NOMO-1 treated with DMSO at 0.1 percent for 48 hours (cell line): ENCODE data around the gene MROH8.
"Not testable (repeated sequence)": the region's sequence is repeated elsewhere in the genome, so short reads cannot be mapped to it uniquely, and the experiment has no call there.

Experiments
- DNase-seq: peaks from one replicate; lab custom pipeline; 2025; ENCODE audit not compliant: unreplicated experiment; lab: John Stamatoyannopoulos, UW

Gene MROH8

GRCh38 chr20:37158248-37158647 is 21.1 kb downstream of the MROH8 start:
- no peak for DNase-seq

- DNase-seq: no peak
Measured at GRCh38 chr20:37155987-37156386, 23.4 kb downstream of the MROH8 start.

- no peak for DNase-seq
Measured at GRCh38 chr20:37154684-37155298, 24.6 kb downstream of the MROH8 start.

- DNase-seq: peak; percentile 80
Measured at GRCh38 chr20:37152284-37152683, 27.1 kb downstream of the MROH8 start.

- no peak for DNase-seq
Measured at GRCh38 chr20:37151529-37151928, 27.8 kb downstream of the MROH8 start.

- not testable (repeated sequence) for DNase-seq
Measured at GRCh38 chr20:37150864-37151263, 28.5 kb downstream of the MROH8 start.

GRCh38 chr20:37147250-37147649 is 32.1 kb downstream of the MROH8 start:
- DNase-seq: no peak

GRCh38 chr20:37144856-37145404 is 34.4 kb downstream of the MROH8 start:
- DNase-seq: peak; percentile 27

GRCh38 chr20:37142708-37143107 is 36.6 kb downstream of the MROH8 start:
- DNase-seq: no peak

GRCh38 chr20:37137547-37137946 is 41.8 kb downstream of the MROH8 start:
- DNase-seq: no peak

GRCh38 chr20:37133952-37134351 is 45.4 kb downstream of the MROH8 start:
- no peak for DNase-seq

GRCh38 chr20:37131486-37131885 is 47.9 kb downstream of the MROH8 start:
- DNase-seq: no peak

- DNase-seq: no peak
Measured at GRCh38 chr20:37128803-37129202, 50.5 kb downstream of the MROH8 start.

- DNase-seq: not testable (repeated sequence)
Measured at GRCh38 chr20:37126290-37126689, 53.1 kb downstream of the MROH8 start.

- peak; percentile 75 for DNase-seq
Measured at GRCh38 chr20:37123441-37123840, 55.9 kb downstream of the MROH8 start.

GRCh38 chr20:37120497-37120896 is 58.9 kb downstream of the MROH8 start:
- no peak for DNase-seq

GRCh38 chr20:37119356-37120036 is 59.9 kb downstream of the MROH8 start:
- DNase-seq: no peak

GRCh38 chr20:37114012-37114411 is 65.3 kb downstream of the MROH8 start:
- DNase-seq: no peak

GRCh38 chr20:37111926-37112455 is 67.4 kb downstream of the MROH8 start:
- DNase-seq: no peak

GRCh38 chr20:37108676-37109075 is 70.7 kb downstream of the MROH8 start:
- no peak for DNase-seq

- no peak for DNase-seq
Measured at GRCh38 chr20:37102571-37102970, 76.8 kb downstream of the MROH8 start.

- no peak for DNase-seq
Measured at GRCh38 chr20:37096415-37097041, 82.8 kb downstream of the MROH8 start.
